GM21717 (cell line): ENCODE data around the gene TMEM43.

ENCODE experiments used
- ATAC-seq: cut with Tn5 transposase; IDR thresholded peaks from one replicate; pipeline ENCODE4 v1.9.1; 2021; ENCODE audit warnings: mild to moderate bottlenecking, moderate library complexity; ENCODE audit not compliant: unreplicated experiment

The TMEM43 gene

DNA sequence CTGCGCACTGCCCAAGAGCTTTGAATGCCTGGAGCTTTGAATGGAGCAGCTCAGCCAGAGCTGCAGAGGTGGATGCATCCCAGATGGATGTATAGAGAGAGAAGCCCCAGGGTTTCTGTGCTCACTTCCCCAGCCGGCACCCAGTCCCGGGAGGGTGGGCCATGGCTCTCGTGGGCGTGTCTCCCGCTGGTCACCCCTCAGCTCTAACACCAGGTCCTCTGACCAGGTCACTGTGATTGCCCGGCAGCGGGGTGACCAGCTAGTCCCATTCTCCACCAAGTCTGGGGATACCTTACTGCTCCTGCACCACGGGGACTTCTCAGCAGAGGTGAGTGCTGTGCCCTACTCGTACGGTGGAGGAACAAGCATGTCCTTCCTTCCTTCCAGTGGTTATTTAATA lies 10.7 kb downstream of the TMEM43 start:
- no peak for ATAC-seq

DNA sequence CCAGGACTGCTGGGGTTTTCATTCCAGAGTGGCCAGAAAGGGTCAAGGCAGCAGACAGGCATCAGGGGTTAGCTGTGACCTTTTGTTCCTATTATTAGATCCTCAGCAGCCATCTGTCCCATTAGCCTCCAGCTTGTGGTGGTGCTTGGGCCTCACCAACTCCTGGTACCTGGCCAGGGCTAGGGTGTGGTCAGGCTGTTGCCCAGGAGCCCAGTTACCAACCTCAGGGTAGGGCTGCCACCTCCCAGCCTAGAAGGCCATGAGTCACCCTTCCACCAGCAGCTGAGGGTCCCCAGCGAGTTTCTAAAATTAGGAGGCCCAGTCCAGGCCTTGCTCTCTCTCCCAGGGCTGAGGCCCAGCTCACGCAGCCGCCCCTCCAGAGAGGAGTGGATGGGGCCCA lies 12.2 kb downstream of the TMEM43 start:
- ATAC-seq, result no peak

DNA sequence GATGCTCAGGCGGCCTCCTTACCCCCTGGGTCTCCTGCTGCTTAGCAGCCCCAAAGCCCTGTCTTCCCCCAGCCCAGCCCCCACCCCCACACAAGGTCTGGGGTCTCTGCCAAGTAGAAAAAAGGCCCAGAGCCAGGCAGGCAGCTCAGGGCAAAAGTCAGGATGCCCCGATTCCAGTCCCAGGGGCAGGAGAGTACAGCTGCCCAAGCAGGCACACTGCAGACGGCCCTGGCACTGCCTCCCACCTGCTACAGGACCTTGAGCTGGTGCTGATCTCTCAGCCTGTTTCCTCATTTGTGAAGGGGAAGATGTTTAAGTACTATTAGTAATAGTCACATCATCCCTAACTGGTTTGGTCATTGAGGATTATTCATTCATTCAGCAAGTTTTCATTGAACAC lies 12.6 kb downstream of the TMEM43 start:
- ATAC-seq, result no peak

DNA sequence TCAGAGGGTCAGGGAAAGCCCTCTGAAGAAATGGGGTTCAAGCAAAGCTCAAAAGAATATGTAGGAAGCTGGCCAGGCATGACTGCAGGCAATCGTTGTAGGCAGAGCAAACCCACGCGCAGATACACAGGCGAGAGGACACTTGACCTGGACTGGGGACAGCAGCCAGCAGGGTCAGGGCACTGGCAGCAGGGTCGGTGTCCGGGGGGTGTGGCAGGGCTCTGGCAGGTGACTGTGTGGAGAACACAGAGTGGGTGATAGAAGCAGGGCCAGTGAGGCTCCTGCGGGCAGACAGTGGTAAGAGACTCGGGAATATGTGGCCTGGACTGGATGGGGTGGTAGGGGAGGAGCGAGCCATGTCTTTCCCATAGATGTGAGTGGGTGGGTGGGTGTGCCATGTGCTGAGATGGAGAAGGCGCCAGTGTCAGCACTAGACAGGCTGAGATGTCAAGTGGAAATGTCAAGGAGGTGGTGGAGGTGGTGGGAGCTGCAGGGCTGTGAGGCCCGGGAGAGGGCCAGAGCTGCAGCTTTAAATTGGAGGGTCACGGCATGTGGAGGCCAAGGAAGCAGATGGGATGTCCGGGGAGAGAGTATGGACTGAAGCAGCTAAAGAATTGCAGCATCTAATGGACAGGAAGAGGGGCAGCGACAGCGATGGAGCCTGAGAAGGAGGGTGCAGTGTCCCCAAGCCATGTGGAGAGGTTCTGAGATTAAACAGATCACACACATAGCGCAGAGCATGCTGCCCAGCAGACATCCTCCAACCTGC lies 13.4 kb downstream of the TMEM43 start:
- ATAC-seq, result no peak

- ATAC-seq, result no peak
These were observed 14.2 kb downstream of the TMEM43 start for GRCh38 chr3:14138878-14139655.

DNA sequence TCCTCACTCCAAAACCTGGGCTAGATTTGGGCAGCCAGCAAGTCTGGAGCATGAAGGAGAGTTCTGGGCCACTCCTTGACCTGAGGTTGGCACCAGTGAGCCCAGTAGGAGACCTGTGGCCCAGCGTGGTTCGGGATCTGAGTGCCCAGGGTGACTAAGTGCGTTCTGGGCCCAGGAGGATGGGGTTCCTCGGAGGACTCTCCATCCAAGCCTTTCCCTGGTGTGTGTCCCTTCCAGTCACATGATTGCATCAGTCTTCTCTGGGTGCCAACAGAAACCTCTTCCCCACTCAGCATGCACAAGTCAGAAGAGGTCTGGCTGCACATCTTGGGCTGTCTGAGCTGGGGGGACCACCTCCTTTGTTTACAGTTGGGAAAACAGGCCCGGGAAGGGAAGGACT lies 14.9 kb downstream of the TMEM43 start:
- ATAC-seq, result no peak

- ATAC-seq, result no peak
These were observed 15.8 kb downstream of the TMEM43 start for GRCh38 chr3:14140668-14141067.

- no peak for ATAC-seq
These were observed 16.3 kb downstream of the TMEM43 start for GRCh38 chr3:14141144-14141543.

GRCh38 chr3:14141602-14142341 lies 16.9 kb downstream of the TMEM43 start:
- ATAC-seq, result no peak

DNA sequence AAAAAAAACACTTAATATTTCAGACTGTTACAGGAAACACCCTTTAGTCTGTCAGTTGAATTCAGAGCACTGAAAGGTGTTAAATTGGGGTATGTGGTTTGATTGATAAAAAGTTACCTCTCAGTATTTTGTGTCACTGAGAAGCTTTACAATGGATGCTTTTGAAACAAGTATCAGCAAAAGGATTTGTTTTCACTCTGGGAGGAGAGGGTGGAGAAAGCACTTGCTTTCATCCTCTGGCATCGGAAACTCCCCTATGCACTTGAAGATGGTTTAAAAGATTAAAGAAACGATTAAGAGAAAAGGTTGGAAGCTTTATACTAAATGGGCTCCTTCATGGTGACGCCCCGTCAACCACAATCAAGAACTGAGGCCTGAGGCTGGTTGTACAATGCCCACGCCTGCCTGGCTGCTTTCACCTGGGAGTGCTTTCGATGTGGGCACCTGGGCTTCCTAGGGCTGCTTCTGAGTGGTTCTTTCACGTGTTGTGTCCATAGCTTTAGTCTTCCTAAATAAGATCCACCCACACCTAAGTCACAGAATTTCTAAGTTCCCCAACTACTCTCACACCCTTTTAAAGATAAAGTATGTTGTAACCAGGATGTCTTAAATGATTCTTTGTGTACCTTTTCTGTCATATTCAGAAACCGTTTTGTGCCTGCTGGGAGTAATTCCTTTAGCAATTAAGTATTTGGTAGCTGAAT lies 17.9 kb downstream of the TMEM43 start:
- ATAC-seq, result no peak

DNA sequence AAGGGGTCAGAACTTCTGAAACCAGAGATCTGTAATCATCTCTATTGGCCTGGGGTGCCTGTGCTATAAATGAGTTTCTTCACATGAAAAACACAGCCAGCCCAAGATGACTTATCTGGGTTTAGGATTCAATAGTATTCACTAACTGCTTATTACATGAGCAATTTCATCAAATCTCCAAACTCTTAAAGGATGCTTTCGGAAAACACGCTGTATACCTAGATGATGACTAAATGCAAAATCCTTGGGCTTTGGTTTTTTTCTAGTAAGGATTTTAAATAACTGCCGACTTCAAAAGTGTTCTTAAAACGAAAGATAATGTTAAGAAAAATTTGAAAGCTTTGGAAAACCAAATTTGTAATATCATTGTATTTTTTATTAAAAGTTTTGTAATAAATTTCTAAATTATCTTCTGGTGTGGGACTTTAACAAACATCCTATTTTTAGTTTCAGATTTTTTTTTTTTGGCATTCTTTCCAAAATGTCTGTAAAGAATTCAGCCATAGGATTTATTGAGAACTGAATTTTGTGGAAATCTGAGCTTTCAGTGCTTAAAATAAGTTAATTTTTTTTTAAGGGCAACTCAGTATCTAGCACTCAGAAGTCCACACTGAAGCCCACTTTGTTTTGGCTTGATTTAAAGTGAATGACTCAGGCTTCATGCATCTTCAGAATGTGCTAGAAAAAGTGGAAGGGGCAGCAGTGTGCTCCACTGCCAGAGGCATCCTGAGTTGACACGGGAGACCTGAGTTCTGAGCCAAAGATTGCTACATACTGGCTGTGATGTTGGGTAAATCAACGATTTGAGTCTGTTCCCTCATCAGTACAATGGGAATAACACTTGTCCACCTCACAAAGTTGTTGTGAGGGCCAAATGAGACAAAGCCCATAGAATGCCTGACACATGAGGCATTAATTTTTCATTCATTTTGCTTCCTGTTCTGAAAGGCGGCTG lies 18.7 kb downstream of the TMEM43 start:
- ATAC-seq, result no peak

DNA sequence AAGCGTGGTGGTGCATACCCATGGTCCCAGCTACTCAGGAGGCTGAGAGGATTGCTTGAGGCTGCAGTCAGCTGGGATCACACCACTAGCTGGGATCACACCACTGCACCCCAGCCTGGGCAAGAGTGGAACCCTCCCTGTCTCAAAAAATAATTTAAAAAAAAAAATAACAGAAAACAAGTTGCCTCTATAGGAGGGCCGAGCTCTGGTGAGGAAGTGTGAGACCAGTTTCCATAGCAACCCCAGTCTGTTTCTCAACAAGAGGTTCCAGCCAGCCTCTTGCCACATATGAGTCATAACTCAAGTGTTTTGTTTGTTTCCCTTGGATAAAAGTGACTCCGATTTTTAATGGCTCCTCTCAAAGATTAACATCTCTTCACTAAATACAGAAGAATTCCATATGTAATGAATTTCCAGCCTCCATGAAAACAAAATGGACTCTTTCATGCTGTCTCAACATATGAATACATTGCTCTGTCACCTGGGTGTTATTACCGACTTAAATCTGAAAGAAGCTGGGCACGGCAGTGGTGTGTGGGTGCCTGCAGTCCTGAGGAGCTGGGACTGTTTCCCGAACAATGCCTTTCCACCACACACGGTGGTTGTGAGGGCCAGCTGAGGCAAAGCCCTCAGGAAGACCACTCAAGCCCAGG lies 19.7 kb downstream of the TMEM43 start:
- ATAC-seq, result peak; percentile 90

DNA sequence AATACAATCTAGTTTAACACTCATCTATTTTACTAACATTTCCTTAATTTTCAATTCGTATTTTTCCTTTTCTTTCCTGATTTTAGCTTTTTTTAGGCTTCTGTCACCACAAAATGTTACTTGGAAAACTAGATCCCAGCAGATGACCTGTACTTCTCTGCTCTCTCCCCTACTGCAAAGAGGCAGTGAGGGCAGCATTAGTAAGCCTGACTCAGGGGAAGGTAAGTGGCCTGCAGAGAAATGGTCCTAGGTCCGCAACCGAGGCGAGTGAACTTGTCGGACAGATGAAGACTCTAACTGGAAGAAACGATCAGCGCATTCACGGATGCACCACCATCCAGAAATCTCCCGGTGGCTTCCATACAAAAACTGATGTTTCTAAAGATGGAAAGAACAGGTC lies 20.4 kb downstream of the TMEM43 start:
- ATAC-seq, result no peak

DNA sequence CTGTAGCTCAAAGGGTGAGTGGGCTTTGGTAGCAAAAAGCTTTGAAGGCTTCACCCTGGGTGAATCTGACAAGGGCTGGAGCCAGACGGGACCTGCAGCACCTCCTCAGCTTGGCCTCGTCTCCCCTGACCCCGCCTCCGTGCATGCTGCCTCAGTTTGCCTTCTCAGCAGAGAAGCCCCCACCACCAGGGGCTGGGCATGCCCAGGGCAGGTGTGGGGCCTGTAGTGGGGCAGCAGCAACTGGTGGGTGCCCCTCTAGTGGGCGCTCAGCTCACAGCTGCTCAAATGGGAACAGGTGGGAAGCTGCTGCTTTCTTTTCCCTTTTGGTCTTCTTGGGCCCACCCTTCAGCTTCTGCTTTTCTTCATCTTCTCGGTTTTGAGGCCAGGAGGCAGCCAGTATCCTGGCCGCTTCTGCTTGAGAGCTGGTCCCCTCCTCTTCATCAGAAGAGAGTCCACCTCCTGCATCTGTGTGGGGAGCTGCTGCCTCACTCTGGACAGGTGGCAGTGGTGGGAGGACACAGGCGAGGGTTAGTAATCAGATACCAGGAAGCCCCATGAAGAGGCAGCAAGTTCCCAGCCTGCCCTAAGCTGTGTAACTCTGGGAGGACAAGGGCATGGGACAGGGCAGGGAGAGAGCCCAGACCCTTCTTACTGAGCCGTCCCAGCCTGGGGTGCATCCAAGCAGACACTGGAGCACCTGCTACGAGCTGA lies 21.0 kb downstream of the TMEM43 start:
- no peak for ATAC-seq

DNA sequence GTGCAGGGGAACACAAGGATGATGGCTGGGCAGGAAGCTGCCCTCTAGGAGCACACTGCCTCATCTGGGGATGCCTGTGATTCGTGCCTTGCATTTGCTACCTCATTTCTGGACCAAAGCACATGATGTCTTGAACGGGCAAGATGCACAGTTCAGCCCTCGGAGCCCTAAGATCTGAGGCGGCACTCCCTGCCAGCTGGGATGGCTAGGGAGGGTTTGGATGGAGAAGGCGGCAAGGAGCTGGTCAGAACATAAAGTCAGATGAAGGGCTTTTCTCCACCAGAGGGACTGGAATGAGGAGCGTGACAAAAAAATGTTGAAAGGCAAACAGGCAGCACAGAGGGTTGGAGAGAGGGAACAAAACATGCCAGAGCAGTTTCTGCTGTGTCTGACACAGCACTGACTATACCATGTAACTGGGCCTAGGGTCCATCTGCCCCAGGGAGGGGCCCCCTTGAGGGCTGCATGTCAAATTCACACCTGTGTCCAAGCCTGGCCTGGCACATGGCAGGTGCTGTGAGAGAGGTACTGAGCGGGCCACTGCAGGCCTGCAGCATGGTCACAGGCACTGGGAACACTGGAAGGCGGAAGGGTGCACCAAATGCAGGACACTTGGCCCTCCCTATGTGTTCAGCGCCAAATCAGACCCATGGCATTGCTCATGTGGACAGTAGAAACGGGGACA lies 21.7 kb downstream of the TMEM43 start:
- ATAC-seq, result no peak

- ATAC-seq, result no peak
These were observed 22.2 kb downstream of the TMEM43 start for GRCh38 chr3:14147066-14147435.

GRCh38 chr3:14147617-14148016 lies 22.8 kb downstream of the TMEM43 start:
- ATAC-seq, result no peak
